H7 (cell line): Measurements from ENCODE around the gene IL1RL2. TPM values are rescaled to one million over a fixed set of nuclear protein-coding genes. Genes with fewer than 3 reads are reported as not detected.
A peak's percentile ranks its signal among the peaks of the same experiment; 100 is the strongest.

ENCODE experiments used
- DNase-seq: peaks from one replicate; pipeline ENCODE4 v3.0.0; 2012
- H3K27me3 ChIP-seq: 2 replicates; pipeline ENCODE4 v1.6.0; 2011; ENCODE audit warnings: mild to moderate bottlenecking, low read length; ENCODE audit not compliant: control insufficient read depth, insufficient read depth
- H3K36me3 ChIP-seq: replicated peaks from 2 replicates; pipeline ENCODE4 v1.5.1; 2011; ENCODE audit warnings: low read length; ENCODE audit not compliant: control insufficient read depth, insufficient read depth
- H3K4me3 ChIP-seq: 2 replicates; pipeline ENCODE4 v1.5.1; 2011; ENCODE audit warnings: low read depth, mild to moderate bottlenecking, control low read depth, low read length, moderate library complexity; ENCODE audit not compliant: insufficient read depth
- total RNA-seq: library from RNA; depleted of rRNA; stranded (reverse); fragments of >200 nt; shearing (Covaris generic); gene quantifications from 2 replicates; pipeline ENCODE4 v1.2.3, GENCODE V29; 2014

Gene IL1RL2
- total RNA-seq, 1 experiment from 2014 or later = not detected

DNA sequence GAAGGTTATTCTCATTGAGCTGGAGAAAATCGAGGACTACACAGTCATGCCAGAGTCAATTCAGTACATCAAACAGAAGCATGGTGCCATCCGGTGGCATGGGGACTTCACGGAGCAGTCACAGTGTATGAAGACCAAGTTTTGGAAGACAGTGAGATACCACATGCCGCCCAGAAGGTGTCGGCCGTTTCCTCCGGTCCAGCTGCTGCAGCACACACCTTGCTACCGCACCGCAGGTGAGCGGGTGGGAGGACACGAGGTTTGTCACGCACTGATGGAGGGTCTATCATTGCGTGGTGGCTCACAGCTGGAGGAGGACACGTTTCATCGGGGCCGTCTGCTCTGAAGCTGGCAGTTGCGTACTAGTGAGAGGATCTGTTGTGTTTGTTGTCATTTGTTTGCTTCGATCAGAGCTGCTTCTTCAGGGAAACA is 48.2 kb downstream of the IL1RL2 start:
- H3K27me3 ChIP-seq = no peaks in the 10 kb centered on the region
- no peaks in the 10 kb centered on the region for H3K36me3 ChIP-seq
- no peak for DNase-seq
- H3K4me3 ChIP-seq = no peak overlapping the region

DNA sequence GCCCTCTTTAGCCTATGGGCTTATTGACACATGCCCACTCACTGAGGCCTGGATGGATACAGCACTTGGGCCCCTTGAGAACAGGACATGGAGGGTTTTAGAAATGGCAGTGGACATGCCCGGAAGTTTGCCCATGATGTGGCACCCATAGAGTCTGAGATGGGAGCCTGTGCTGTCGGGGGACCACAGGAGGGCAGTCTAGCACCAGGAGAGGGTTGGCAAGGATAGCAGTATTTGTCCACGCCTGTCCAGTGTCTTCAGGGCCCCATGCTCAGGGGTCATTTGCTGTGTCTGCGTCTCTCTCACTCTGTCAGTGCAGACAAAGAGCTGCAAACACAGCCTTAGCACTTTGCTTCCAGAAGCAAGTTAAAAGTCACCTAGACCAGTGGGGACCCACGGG is 48.7 kb downstream of the IL1RL2 start:
- peak; percentile 73 for DNase-seq
- Histone ChIP-seq H3K36me3 (no peaks in the 10 kb centered on the region), H3K27me3 (no peaks in the 10 kb centered on the region), H3K4me3 (no peak overlapping the region)

DNA sequence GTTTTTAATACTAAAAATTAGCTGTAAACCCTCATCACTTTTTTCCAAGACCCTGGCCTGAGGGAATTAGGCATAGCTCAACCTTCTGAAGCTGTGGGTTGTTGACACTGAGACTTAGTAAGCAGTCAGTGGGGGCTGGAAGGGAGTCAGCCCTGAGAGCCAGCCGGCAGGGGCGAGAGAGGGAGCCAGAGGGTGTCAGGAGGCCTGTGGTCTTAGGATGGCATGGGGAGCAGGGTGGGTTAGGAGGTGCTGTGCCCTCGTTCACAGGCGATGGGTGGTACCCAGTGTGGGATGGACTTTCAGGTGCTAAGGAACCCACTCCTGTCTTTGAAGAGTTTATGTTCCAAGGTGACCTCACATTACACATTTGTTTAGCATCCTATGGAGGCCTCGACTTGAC is 49.3 kb downstream of the IL1RL2 start:
- Histone ChIP-seq H3K36me3 (no peaks in the 10 kb centered on the region), H3K27me3 (no peaks in the 10 kb centered on the region)

DNA sequence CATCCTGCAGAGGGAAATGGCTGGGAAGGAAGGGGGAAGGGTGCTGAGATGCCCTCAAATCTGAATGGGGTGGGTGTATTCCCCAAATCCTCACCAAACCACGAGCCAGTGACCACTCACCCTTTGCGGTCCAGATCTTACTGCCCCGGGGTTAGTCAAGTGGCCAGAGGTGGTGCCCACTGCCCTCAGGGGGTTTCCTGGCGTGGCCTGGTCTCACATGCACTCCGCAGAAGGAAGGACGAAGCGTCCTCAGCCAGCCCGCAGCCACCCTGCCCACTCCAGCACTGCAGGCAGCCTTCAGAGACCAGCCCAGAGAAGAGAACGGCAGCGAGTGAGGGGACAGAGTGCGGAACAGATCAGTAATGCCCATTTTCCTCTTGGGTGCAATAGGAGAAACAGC is 50.4 kb downstream of the IL1RL2 start:
- Histone ChIP-seq H3K27me3 (no peaks in the 10 kb centered on the region), H3K4me3 (no peak overlapping the region), H3K36me3 (no peaks in the 10 kb centered on the region)
- no peak for DNase-seq

More for the DNA sequence above, 49.3 kb downstream of the IL1RL2 start:
- DNase-seq = no peak
- H3K4me3 ChIP-seq = no peak overlapping the region

DNA sequence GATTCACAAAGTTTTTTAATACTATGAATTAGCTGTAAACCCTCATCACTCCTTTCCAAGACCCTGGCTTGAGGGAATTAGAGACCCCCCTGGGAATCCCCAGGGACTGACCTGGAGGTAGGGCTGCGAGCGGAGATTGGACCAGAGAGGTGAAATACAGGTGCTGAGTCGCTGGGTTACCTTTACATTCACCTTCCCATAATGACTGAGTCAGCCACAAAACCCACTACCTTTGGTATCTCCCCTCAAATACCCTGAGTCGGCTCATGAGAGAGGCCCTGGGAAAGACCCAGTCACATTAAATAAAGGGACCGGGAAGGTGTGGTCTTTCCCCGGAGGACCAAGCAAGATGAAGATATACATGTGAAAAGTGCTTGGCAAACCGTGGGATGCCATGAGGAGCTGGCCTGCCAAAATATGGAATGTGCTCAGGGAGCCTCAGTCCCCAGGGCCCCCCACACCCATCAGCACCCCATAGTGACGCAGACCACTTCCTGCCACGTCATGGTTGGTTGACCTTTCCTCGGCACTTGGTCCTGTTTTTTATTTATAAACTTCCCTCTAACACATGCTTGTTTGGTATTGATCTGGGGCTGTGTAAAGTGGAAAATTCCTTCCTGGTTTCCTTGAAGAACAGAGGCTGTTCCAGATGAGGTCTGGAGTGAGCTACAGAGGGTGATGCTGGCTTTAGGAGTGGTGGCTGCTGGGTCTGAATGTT is 51.4 kb downstream of the IL1RL2 start:
- Histone ChIP-seq H3K36me3 (no peaks in the 10 kb centered on the region), H3K27me3 (no peaks in the 10 kb centered on the region), H3K4me3 (no peak overlapping the region)
- DNase-seq = no peak

DNA sequence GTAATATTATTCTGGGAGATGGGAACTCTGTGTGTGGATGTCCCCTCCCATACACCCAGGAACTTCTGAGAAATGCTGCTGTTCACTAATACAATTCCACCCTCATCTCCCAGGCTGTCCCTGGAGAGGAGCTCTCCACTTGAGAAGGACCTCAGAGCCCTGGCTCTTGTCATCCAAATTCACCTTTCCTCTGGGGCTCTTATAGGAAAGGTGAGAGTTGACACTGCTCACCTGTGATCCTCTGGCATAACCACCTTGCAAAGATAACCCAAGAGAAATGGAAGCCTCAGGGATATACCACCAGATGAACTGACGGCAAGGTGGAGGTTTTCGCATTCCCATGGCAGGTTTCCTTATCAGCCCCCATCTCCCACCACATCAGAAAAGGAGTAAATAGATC is 52.0 kb downstream of the IL1RL2 start:
- DNase-seq = no peak
- Histone ChIP-seq H3K27me3 (no peaks in the 10 kb centered on the region), H3K36me3 (no peaks in the 10 kb centered on the region)

DNA sequence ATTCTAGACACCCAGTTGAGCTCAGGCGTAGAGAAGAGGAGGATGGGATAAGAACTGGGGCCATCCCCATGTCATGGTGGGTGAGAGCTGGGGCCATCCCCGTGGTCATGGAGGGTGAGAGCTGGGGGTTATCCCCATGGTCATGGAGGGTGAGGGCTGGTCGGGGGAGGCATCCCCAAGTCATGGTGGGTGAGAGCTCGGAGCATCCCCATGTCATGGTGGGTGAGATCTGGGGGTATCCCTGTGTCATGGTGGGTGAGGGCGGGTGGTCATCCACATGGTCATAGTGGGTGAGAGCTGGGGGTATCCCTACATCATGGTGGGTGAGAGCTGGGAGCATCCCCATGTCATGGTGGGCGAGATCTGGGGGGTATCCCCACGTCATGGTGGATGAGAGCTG is 52.5 kb downstream of the IL1RL2 start:
- no peaks in the 10 kb centered on the region for H3K27me3 ChIP-seq
- H3K4me3 ChIP-seq = no peak overlapping the region
- H3K36me3 ChIP-seq = no peaks in the 10 kb centered on the region
- DNase-seq = no peak

More for the DNA sequence above, 52.0 kb downstream of the IL1RL2 start:
- H3K4me3 ChIP-seq = no peak overlapping the region

DNA sequence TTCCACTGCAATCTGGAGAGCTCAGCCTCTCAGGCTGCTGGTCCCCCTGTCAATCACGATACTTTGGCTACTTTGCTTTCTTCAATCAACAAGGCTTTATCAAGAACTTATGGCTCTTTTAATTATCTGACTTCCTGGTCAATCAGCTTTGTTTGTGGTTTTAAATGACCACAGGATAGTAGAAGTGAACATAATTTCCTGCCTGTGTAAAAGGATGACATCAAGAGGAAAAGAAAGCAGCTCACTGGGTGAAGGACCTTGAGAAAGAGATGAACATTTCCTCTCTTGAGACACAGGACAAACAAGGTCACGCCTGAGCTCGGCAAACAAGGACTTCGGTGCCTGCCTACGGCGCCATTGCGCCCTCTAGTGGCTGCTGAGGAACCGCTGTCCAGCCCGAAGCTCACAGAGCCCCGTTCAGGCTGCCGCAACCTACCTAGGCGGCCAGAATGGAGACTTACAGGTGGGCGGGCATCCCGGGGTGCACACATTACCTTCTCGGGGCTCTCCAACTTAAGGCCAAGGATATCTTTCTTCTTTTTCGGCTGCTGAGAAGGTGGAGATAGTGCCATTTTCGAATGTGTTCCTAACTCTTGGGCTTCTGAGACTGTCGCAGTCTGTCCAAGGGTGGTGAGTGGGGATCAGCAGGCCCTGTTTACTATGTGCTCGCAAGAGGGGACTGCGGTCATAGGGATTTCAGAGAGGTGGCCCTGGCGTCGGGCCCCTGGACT is 54.0 kb downstream of the IL1RL2 start:
- peak; percentile 85 for DNase-seq
- Histone ChIP-seq H3K27me3 (no peaks in the 10 kb centered on the region), H3K36me3 (no peaks in the 10 kb centered on the region), H3K4me3 (no peak overlapping the region)

DNA sequence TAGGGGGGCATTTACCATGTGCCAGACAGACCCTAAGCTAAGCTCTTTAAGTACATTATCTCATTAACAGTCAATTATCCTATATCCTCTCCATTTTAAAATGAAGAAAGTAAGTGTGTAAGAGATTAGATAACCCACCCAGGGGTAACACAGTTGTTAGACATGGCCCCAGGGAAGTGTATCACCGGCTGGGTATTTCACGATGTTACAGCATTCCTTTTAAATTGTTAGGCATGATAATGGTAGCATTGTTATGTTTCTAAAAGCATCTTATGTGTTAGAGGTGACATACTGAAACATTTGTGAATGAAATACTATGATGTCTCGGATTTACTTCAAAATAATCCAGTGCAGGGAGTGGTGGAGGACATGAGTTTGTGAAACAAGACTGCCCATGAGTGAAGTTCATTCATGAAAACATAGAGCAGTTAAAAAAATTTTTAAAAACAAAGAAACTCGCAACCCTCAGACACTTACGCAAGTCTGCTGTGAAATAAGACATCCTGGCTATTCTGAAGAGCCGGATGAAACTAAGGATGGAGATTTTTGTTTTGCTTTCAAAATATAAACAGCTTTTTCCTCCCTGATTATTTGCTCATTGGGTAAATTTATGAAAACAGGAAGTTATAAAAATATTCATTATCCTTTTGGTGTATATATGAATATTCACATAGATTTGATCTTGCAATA is 54.9 kb downstream of the IL1RL2 start:
- H3K4me3 ChIP-seq = no peak overlapping the region
- H3K36me3 ChIP-seq = no peaks in the 10 kb centered on the region
- no peak for DNase-seq
- no peaks in the 10 kb centered on the region for H3K27me3 ChIP-seq

DNA sequence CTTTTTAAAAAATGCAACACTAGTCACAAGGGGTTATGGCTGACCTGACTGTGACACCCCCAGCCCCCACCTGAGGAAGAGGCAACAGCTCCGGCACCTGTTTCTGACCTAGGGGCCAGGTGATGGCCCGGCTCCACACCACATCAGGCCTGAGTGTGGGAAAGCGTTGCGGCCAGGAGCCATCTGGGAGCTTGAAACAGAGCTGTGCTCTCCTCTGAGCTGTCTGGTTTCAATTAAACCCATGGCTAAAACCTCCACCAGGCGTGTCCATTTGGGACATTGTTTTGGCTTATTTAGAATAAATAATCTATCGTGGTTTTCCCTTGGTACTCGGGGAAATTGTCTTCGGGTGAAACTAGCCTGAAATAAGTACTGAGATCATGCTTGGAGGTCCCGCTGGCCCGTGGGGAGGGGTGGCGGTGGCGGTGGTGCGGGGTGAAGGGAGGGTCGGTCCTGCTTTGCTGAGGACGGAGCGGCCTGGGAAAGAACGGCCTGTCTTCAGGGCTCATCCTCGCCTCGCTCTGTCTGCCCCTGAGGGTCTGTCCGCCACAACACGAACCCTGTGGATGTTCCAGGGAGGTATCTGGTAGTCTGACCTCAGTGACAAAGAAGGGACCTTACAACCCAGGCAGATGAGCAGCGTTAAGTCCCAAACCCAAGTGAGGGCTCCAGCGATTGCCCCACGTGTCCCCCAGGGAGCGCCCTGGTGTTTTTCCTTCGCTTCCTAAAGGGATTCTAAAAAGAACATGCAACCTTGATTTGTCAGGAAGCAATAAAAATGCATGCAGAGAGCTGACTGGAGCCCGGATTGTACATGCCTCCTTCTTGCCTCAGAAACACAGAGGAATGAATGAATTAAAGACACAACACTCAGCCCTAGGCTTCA is 58.7 kb downstream of the IL1RL2 start:
- DNase-seq = peak; percentile 70
- no peak overlapping the region for H3K4me3 ChIP-seq
- H3K36me3 ChIP-seq = no peaks in the 10 kb centered on the region
- H3K27me3 ChIP-seq = peaks cover 9% of the 10 kb centered on the region; the same call in 1 of the 2 replicates

DNA sequence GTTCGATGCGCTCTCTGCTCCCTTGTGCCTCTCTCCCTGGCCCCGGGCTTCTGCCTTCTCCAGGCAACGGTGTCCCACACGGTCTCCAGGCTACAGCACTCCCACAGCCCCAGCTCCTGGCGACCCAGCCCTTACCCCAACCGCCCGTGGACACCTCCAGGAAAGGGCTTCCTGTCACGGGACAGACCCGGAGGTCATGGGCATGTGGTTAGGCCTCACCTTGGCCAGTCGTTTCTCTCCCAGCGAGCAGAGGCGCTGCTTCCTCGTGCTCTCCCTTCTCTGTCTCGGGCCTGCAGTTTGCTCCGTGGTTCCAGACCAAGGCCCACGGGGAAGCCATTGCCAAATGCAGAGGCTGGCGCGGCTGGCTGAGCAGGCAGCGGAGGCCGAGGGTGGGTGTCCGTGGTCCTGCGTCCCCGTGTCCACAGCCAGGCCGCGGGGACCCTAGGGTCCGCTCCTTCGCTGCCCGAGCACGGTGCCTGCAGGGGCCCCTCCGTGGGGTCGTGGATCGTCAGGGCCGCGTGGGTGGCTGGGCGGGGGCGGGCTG is 63.5 kb downstream of the IL1RL2 start:
- Histone ChIP-seq H3K36me3 (no peaks in the 10 kb centered on the region), H3K4me3 (no peak overlapping the region), H3K27me3 (peaks cover 17% of the 10 kb centered on the region)
- DNase-seq = peak; percentile 47

DNA sequence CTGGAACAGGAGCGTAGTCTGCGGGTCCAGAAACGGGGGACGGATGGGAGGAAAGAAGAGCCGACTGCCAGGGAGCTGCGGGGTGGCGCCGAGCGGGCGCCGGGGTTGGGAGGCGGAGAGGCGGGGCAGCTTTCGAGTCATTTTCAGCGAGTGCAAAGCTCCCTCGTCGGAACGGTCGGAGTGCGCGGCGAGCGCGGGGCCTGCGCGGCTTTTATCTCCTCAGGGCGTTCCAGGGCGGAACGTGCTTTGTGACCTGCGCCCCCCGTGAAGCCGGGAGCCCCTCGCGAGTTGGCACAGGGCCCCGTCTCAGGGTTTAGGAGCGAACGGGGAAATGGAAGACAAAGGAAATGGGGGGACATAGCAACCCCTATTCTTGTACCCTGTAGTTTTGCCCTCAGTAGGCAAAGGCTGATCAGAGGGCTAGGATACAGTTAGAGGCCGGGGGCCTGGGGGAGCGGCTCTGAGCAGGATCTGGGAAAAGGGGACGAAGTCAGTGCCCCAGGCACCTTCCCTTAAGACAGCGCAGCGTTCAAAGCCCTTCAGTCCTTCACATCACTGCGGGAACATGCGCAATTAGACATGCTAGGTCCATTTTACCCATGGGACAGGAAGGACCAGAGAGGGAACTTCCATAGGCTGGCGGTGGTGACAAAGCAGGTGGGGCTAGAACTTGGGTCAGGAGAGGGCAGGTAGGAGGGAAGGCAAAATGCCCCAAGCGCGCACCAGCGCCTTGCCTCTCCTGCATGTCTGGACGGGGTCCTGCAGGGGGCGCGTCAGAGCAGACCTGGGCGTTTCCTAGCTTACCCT is 64.4 kb downstream of the IL1RL2 start:
- DNase-seq = peak; percentile 88
- Histone ChIP-seq H3K27me3 (peaks cover 17% of the 10 kb centered on the region), H3K4me3 (peak overlapping the region; percentile 37), H3K36me3 (no peaks in the 10 kb centered on the region)

DNA sequence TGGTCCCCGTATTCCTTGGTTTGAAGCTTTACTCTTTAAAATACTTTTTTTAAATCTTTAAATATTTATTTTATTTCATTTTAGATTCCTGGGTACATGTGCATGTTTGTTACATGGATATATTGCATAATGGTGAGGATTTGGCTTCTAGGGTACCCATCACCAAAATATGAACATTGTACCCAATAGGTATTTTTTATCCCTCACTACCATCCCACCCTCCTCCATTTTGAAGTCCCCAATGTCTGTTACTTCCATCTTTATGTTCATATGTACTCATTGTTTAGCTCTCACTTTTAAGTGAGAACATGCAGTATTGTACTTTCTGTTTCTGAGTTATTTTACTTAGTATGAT is 65.0 kb downstream of the IL1RL2 start:
- H3K36me3 ChIP-seq = no peaks in the 10 kb centered on the region
- peaks cover 17% of the 10 kb centered on the region for H3K27me3 ChIP-seq
- no peak for DNase-seq
- H3K4me3 ChIP-seq = no peak overlapping the region
